Neuronal stem cell (in vitro differentiated cells): ENCODE measurements around the gene UXT.

Experiments used
- DNase-seq: peaks from one replicate; pipeline ENCODE4 v3.0.0-alpha.2; 2013; ENCODE audit warnings: low spot score
- H2AFZ ChIP-seq: one replicate; pipeline ENCODE4 v1.6.1; 2013; ENCODE audit warnings: mild to moderate bottlenecking, low read length, inconsistent platforms
- H2AK5ac ChIP-seq: 2 replicates; pipeline ENCODE4 v1.6.1; 2013; ENCODE audit warnings: low read depth, mild to moderate bottlenecking, inconsistent platforms, low read length, moderate library complexity, mixed read lengths
- H2BK120ac ChIP-seq: 2 replicates; pipeline ENCODE4 v1.6.1; 2013; ENCODE audit warnings: low read depth, mild to moderate bottlenecking, inconsistent platforms, low read length, moderate library complexity, mixed read lengths
- H2BK12ac ChIP-seq: one replicate; pipeline ENCODE4 v1.6.1; 2013; ENCODE audit warnings: low read length, inconsistent platforms
- H2BK15ac ChIP-seq: 2 replicates; pipeline ENCODE4 v1.6.1; 2013; ENCODE audit warnings: mild to moderate bottlenecking, low read length, inconsistent platforms, mixed read lengths
- H2BK5ac ChIP-seq: one replicate; pipeline ENCODE4 v1.6.1; 2013; ENCODE audit warnings: inconsistent platforms, mild to moderate bottlenecking, low read length, moderate library complexity
- H3K14ac ChIP-seq: one replicate; pipeline ENCODE4 v1.6.1; 2013; ENCODE audit warnings: low read length, inconsistent platforms
- H3K18ac ChIP-seq: 2 replicates; pipeline ENCODE4 v1.6.1; 2013; ENCODE audit warnings: low read length, inconsistent platforms
- H3K23ac ChIP-seq: 2 replicates; pipeline ENCODE4 v1.6.1; 2013; ENCODE audit warnings: low read depth, mild to moderate bottlenecking, mixed read lengths, low read length, inconsistent platforms; ENCODE audit not compliant: poor library complexity
- H3K27ac ChIP-seq: replicated peaks from 3 replicates; pipeline ENCODE4 v1.5.1; 2013; ENCODE audit warnings: low read length, inconsistent platforms
- H3K27me3 ChIP-seq, 3 experiments: 2 replicates each; pipeline ENCODE4 v1.6.1; 2013; ENCODE audit warnings: low read length in 3 of 3, mild to moderate bottlenecking in 2 of 3, inconsistent platforms in 1 of 3, low read depth in 1 of 3, mixed read lengths in 1 of 3, moderate library complexity in 1 of 3; ENCODE audit not compliant: control insufficient read depth in 3 of 3, insufficient read depth in 3 of 3
- H3K36me3 ChIP-seq, 2 donors: replicated peaks in 1 of 2; 2 replicates each; pipeline ENCODE4 v1.6.1; 2013; ENCODE audit warnings: low read length in 2 of 2; ENCODE audit not compliant: control insufficient read depth in 2 of 2, insufficient read depth in 2 of 2
- H3K4ac ChIP-seq: 2 replicates; pipeline ENCODE4 v1.6.1; 2013; ENCODE audit warnings: inconsistent platforms, mild to moderate bottlenecking, low read length, moderate library complexity
- H3K4me1 ChIP-seq, 2 donors: 1 replicate in 1 of 2; 2 replicates in 1 of 2; pipeline ENCODE4 v1.6.1; 2013; ENCODE audit warnings: low read length in 2 of 2, low read depth in 1 of 2; ENCODE audit not compliant: control insufficient read depth in 2 of 2, insufficient read depth in 1 of 2
- H3K4me2 ChIP-seq: one replicate; pipeline ENCODE4 v1.6.1; 2013; ENCODE audit warnings: mild to moderate bottlenecking, low read length, inconsistent platforms; ENCODE audit not compliant: insufficient read depth, poor library complexity, severe bottlenecking
- H3K4me3 ChIP-seq, 2 donors: 2 replicates each; pipeline ENCODE4 v1.5.1; 2013; ENCODE audit warnings: low read length in 2 of 2, mild to moderate bottlenecking in 2 of 2, inconsistent platforms in 1 of 2, moderate library complexity in 1 of 2
- H3K79me1 ChIP-seq: one replicate; pipeline ENCODE4 v1.6.1; 2013; ENCODE audit warnings: low read depth, mild to moderate bottlenecking, inconsistent platforms, low read length, moderate library complexity
- H3K9ac ChIP-seq: one replicate; pipeline ENCODE4 v1.6.1; 2013; ENCODE audit warnings: mild to moderate bottlenecking, low read depth, low read length, inconsistent platforms; ENCODE audit not compliant: poor library complexity
- H3K9me3 ChIP-seq, 2 donors: replicated peaks in 1 of 2; 2 replicates each; pipeline versions ENCODE3 to v1.6.1; 2013; ENCODE audit warnings: low read length in 2 of 2, mild to moderate bottlenecking in 2 of 2, inconsistent platforms in 1 of 2, low read depth in 1 of 2, mixed read lengths in 1 of 2, moderate library complexity in 1 of 2; ENCODE audit not compliant: control insufficient read depth in 2 of 2, insufficient read depth in 1 of 2
- H4K8ac ChIP-seq: one replicate; pipeline ENCODE4 v1.6.1; 2013; ENCODE audit warnings: low read depth, mild to moderate bottlenecking, inconsistent platforms, low read length, moderate library complexity
- H4K91ac ChIP-seq: one replicate; pipeline ENCODE4 v1.6.1; 2013; ENCODE audit warnings: low read length, low read depth, mild to moderate bottlenecking, inconsistent platforms; ENCODE audit not compliant: poor library complexity
- WGBS, 2 donors: extraction: QIAGEN DNeasy Blood & Tissue Kit; methylation state at CpG; one replicate each; pipeline ENCODE4 v1.1.7; 2013; ENCODE audit warnings: missing lambda C conversion rate in 2 of 2, mixed read lengths in 1 of 2; ENCODE audit not compliant: insufficient read length in 2 of 2, insufficient replicate concordance in 1 of 2; ENCODE audit errors: extremely low coverage in 2 of 2; 5-methylcytosine and 5-hydroxymethylcytosine counted together

Gene UXT

DNA sequence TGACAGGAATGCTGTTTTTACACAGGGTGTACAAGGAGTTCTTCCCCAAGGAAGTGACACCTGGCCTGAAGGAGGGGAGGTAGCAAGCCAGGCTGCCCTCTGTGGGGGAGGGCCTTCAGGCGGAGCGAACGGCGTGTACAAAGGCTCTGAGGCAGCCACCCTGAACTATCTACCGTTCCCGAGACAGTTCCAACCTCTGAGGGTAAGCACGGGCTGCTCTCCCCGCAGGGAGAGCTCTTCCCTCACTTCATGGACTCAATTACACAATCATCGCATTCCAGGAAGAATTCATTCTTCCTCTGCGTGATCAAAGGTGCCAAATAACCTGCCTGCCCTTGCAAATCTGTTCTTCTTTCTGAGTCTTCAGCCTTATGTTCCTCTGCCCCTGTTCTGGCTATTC lies 13.4 kb downstream of the UXT start:
- WGBS, 2 donors, result no CpG with 5 or more reads among the region's 10 CpGs
- DNase-seq, result no peak

DNA sequence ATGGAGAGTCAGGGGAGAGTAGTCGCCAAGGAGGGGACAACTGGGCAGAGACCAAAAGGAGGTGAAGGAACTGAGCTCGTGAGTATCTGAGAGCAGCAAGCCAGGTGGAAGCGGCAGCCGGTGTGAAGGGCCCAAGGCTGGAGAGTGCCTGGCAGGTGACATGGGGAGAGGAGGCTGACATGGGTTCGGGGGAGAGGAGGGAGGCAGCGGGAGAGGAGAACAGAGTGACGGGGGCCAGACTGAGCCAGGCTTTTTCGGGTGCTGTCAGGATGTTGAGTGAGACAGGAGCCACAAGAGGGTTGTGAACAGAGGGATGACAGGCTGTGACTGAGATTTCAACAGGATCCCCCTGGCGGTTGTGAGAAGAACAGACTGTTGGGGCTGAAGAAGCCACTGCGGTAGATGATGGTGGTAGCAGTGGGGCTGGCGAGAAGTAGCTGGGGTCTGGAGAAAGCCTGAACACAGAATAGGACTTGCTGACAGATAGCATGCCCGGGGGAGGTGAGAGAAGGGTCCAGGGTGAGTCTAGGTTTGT lies 14.4 kb downstream of the UXT start:
- no peak overlapping the region for H4K8ac ChIP-seq

More for the DNA sequence above, 13.4 kb downstream of the UXT start:
- no peak overlapping the region for H2BK12ac ChIP-seq
- no peak overlapping the region for H4K91ac ChIP-seq
- H2AK5ac ChIP-seq, result no peak overlapping the region
- H3K36me3 ChIP-seq, result peaks cover 6 to 30% of the 10 kb centered on the region in 2 donors
- H3K9me3 ChIP-seq, result peaks cover 0 to 12% of the 10 kb centered on the region in 2 donors
- H3K4me3 ChIP-seq, result no peak overlapping the region
- H3K4me1 ChIP-seq, result no peaks in the 10 kb centered on the region
- H3K14ac ChIP-seq, result no peak overlapping the region
- no peak overlapping the region for H4K8ac ChIP-seq
- H3K27me3 ChIP-seq, result no peaks in the 10 kb centered on the region
- no peak overlapping the region for H2BK120ac ChIP-seq
- no peak overlapping the region for H3K18ac ChIP-seq
- no peak overlapping the region for H3K9ac ChIP-seq
- no peak overlapping the region for H3K4me2 ChIP-seq
- H3K27ac ChIP-seq, result no peak overlapping the region
- H3K79me1 ChIP-seq, result peaks cover 3% of the 10 kb centered on the region
- no peak overlapping the region for H2AFZ ChIP-seq
- no peak overlapping the region for H3K23ac ChIP-seq
- no peak overlapping the region for H2BK15ac ChIP-seq
- H2BK5ac ChIP-seq, result no peak overlapping the region
- no peak overlapping the region for H3K4ac ChIP-seq

DNA sequence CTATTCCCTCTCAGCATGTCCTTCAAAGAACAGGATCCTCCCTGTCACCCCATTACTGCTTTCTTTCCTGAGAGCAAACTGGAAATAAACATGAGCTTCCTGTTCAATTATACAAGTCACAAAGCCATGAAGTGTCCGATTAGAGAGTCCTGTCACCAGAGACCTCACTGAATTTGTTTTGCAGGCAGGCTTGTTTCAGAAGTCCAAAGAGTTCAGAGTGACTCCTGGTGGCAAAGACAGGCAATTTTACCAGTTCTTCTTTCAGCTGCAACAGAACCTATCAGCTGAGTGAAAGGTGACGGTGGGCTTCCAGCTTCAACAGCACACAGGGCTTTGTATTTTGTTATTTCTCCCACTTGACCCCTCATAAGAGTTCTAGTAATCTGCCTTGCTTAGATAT lies 15.1 kb downstream of the UXT start:
- H3K79me1 ChIP-seq, result peaks cover 3% of the 10 kb centered on the region
- no peak overlapping the region for H4K91ac ChIP-seq
- no peaks in the 10 kb centered on the region for H3K27me3 ChIP-seq
- no peak overlapping the region for H3K23ac ChIP-seq
- H2BK12ac ChIP-seq, result no peak overlapping the region
- H3K4me3 ChIP-seq, result no peak overlapping the region
- no peak overlapping the region for H3K4ac ChIP-seq
- H2AFZ ChIP-seq, result no peak overlapping the region
- H2AK5ac ChIP-seq, result no peak overlapping the region
- no peak overlapping the region for H3K27ac ChIP-seq
- H4K8ac ChIP-seq, result no peak overlapping the region
- no peak overlapping the region for H2BK120ac ChIP-seq
- H2BK15ac ChIP-seq, result no peak overlapping the region
- peaks cover 0 to 20% of the 10 kb centered on the region in 2 donors for H3K9me3 ChIP-seq
- H2BK5ac ChIP-seq, result no peak overlapping the region
- H3K14ac ChIP-seq, result no peak overlapping the region
- DNase-seq, result no peak
- WGBS, 2 donors, result no CpG with 5 or more reads among the region's 2 CpGs
- H3K9ac ChIP-seq, result no peak overlapping the region
- H3K36me3 ChIP-seq, result peaks cover 8 to 44% of the 10 kb centered on the region in 2 donors
- no peak overlapping the region for H3K18ac ChIP-seq
- no peak overlapping the region for H3K4me2 ChIP-seq
- H3K4me1 ChIP-seq, result no peaks in the 10 kb centered on the region

More for the DNA sequence above, 14.4 kb downstream of the UXT start:
- no peak overlapping the region for H2AFZ ChIP-seq
- H2BK15ac ChIP-seq, result no peak overlapping the region
- no peaks in the 10 kb centered on the region for H3K4me1 ChIP-seq
- H3K14ac ChIP-seq, result no peak overlapping the region
- H2BK120ac ChIP-seq, result no peak overlapping the region
- H3K9me3 ChIP-seq, result peaks cover 0 to 20% of the 10 kb centered on the region in 2 donors
- H3K4me3 ChIP-seq, result no peak overlapping the region
- WGBS, 2 donors, result no CpG with 5 or more reads among the region's 12 CpGs
- DNase-seq, result no peak
- no peak overlapping the region for H3K27ac ChIP-seq
- no peak overlapping the region for H2AK5ac ChIP-seq
- H3K9ac ChIP-seq, result no peak overlapping the region
- no peak overlapping the region for H3K23ac ChIP-seq
- no peak overlapping the region for H3K18ac ChIP-seq
- H3K27me3 ChIP-seq, result no peaks in the 10 kb centered on the region
- no peak overlapping the region for H4K91ac ChIP-seq
- no peak overlapping the region for H3K4ac ChIP-seq
- H3K79me1 ChIP-seq, result peaks cover 3% of the 10 kb centered on the region
- H3K36me3 ChIP-seq, result peaks cover 8 to 39% of the 10 kb centered on the region in 2 donors
- H2BK5ac ChIP-seq, result no peak overlapping the region
- H2BK12ac ChIP-seq, result no peak overlapping the region
- H3K4me2 ChIP-seq, result no peak overlapping the region

DNA sequence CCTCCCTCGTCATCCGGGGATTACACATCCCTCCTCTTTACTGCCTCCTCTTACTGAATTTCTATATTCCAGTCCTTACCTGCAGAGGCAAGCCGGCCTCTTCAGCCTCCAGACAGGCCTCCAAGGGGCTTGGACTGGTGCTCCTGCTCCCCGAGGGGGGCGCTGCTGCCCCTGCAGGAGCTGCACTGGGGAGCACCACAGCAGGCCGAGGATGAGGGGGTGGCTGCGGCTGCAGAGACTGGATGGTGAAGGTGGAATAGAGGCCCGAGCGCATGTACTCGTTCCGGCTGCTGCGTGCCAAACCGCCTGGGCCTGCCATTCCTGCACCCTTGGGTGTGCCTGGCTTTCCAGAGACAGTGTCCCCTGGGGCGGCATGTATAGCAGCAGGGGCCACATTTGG lies 20.2 kb downstream of the UXT start:
- H2BK12ac ChIP-seq, result no peak overlapping the region
- H3K79me1 ChIP-seq, result no peaks in the 10 kb centered on the region
- no peak overlapping the region for H4K8ac ChIP-seq
- H4K91ac ChIP-seq, result no peak overlapping the region
- peaks cover 0 to 5% of the 10 kb centered on the region in 2 donors for H3K4me1 ChIP-seq
- no peak overlapping the region for H3K4me2 ChIP-seq
- H2BK5ac ChIP-seq, result no peak overlapping the region
- no peak overlapping the region for H3K4ac ChIP-seq
- no peak overlapping the region for H2AFZ ChIP-seq
- no peak overlapping the region for H3K18ac ChIP-seq
- H3K9me3 ChIP-seq, result peaks cover 0 to 20% of the 10 kb centered on the region in 2 donors
- no peak overlapping the region for H2BK15ac ChIP-seq
- H3K27ac ChIP-seq, result no peak overlapping the region
- no peak overlapping the region for H3K14ac ChIP-seq
- no peak overlapping the region for H3K23ac ChIP-seq
- H3K4me3 ChIP-seq, result no peak overlapping the region
- no peak for DNase-seq
- no CpG with 5 or more reads among the region's 14 CpGs for WGBS, 2 donors
- H2AK5ac ChIP-seq, result no peak overlapping the region
- no peak overlapping the region for H2BK120ac ChIP-seq
- no peaks in the 10 kb centered on the region for H3K27me3 ChIP-seq
- peaks cover 18 to 70% of the 10 kb centered on the region in 2 donors for H3K36me3 ChIP-seq
- no peak overlapping the region for H3K9ac ChIP-seq
